DOHH2 (cell line): Measurements from ENCODE around the gene F5.

ENCODE experiments used
- H3F3A ChIP-seq: fragments of 200-600 bp; sonication (generic), shearing (Covaris generic); 2 replicates; pipeline ENCODE4 v1.6.0; 2016; ENCODE audit warnings: antibody characterized with exemption, mild to moderate bottlenecking; ENCODE audit not compliant: control insufficient read depth, insufficient read depth
- H3K27ac ChIP-seq: fragments of 200-600 bp; sonication (generic); 2 replicates; pipeline ENCODE4 v1.5.1; 2014; ENCODE audit warnings: low read depth, mild to moderate bottlenecking, low read length, moderate library complexity
- H3K27me3 ChIP-seq: fragments of 200-600 bp; sonication (generic); 2 replicates; pipeline ENCODE4 v1.6.1; 2014; ENCODE audit warnings: mild to moderate bottlenecking, low read length, mixed read lengths; ENCODE audit not compliant: control insufficient read depth
- H3K36me3 ChIP-seq: fragments of 200-600 bp; sonication (generic); 2 replicates; pipeline ENCODE4 v1.6.1; 2014; ENCODE audit warnings: mild to moderate bottlenecking, low read length, moderate library complexity, mixed read lengths; ENCODE audit not compliant: control insufficient read depth
- H3K4me1 ChIP-seq: fragments of 200-600 bp; sonication (generic); 2 replicates; pipeline ENCODE4 v1.6.1; 2014; ENCODE audit warnings: mild to moderate bottlenecking, low read length, mixed read lengths; ENCODE audit not compliant: control insufficient read depth
- H3K4me2 ChIP-seq: fragments of 200-600 bp; sonication (generic); 2 replicates; pipeline ENCODE4 v1.6.0; 2014; ENCODE audit warnings: mild to moderate bottlenecking, low read length, moderate library complexity
- H3K4me3 ChIP-seq: fragments of 200-600 bp; sonication (generic); 2 replicates; pipeline ENCODE4 v1.5.1; 2014; ENCODE audit warnings: mild to moderate bottlenecking, low read length, mixed read lengths
- H3K79me2 ChIP-seq: fragments of 200-600 bp; sonication (generic); 2 replicates; pipeline ENCODE4 v1.6.1; 2014; ENCODE audit warnings: mild to moderate bottlenecking, low read length, mixed read lengths; ENCODE audit not compliant: control insufficient read depth
- H3K9me2 ChIP-seq: fragments of 200-600 bp; sonication (generic); replicated peaks from 2 replicates; pipeline ENCODE4 v1.6.1; 2014; ENCODE audit warnings: mild to moderate bottlenecking, low read length, mixed read lengths; ENCODE audit not compliant: control insufficient read depth
- H3K9me3 ChIP-seq: fragments of 200-600 bp; sonication (generic); 2 replicates; pipeline ENCODE4 v1.6.1; 2014; ENCODE audit warnings: antibody characterized with exemption, low read length, mixed read lengths; ENCODE audit not compliant: control insufficient read depth, insufficient read depth
- H4K20me1 ChIP-seq: fragments of 200-600 bp; sonication (generic); 2 replicates; pipeline ENCODE4 v1.6.0; 2014; ENCODE audit warnings: low read depth, mild to moderate bottlenecking, antibody characterized with exemption, low read length, moderate library complexity; ENCODE audit not compliant: control insufficient read depth, insufficient read depth
- EZH2phosphoT487 ChIP-seq: fragments of 200-600 bp; sonication (generic); IDR thresholded peaks from 2 replicates; pipeline ENCODE4 v1.6.1; 2017; ENCODE audit warnings: borderline replicate concordance, mild to moderate bottlenecking, antibody characterized with exemption, low read length, moderate library complexity, mixed read lengths
- TF ChIP-seq, protein P1 (sequence below): fragments of 200-600 bp; sonication (generic); IDR thresholded peaks from one replicate; pipeline ENCODE4 v1.5.1; 2014; ENCODE audit warnings: antibody characterized with exemption, mild to moderate bottlenecking, low read depth, low read length; ENCODE audit not compliant: poor library complexity, severe bottlenecking

Gene F5

DNA sequence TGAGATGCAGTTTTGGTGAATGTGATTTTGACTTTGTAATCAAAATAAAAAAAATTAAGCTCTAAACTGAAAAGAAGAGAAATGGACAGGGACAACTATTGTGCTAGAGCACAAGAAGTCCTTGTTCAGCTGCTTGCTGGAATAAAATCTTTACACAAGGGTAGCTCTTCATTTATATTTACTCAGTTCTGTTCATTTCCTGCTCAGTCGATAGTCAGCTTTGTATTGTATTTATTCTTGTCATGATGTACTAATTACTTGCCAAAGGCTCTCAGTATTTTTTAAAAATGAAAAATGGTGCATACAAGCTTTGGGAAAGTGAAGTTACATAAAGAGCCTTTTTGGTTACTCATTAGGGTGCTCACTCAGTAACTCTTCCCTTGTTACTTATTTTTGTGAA lies 17.8 kb downstream of the F5 start:
- Histone ChIP-seq H4K20me1 (no peaks in the 10 kb centered on the region), H3K27ac (no peak overlapping the region), H3K27me3 (peaks cover 20% of the 10 kb centered on the region), H3K4me1 (no peaks in the 10 kb centered on the region), H3K79me2 (no peaks in the 10 kb centered on the region), H3K9me3 (no peaks in the 10 kb centered on the region), H3K4me2 (no peak overlapping the region), H3K9me2 (no peaks in the 10 kb centered on the region), H3K4me3 (no peak overlapping the region), H3F3A (no peaks in the 10 kb centered on the region), H3K36me3 (no peaks in the 10 kb centered on the region)
- TF ChIP-seq, protein P1, sequence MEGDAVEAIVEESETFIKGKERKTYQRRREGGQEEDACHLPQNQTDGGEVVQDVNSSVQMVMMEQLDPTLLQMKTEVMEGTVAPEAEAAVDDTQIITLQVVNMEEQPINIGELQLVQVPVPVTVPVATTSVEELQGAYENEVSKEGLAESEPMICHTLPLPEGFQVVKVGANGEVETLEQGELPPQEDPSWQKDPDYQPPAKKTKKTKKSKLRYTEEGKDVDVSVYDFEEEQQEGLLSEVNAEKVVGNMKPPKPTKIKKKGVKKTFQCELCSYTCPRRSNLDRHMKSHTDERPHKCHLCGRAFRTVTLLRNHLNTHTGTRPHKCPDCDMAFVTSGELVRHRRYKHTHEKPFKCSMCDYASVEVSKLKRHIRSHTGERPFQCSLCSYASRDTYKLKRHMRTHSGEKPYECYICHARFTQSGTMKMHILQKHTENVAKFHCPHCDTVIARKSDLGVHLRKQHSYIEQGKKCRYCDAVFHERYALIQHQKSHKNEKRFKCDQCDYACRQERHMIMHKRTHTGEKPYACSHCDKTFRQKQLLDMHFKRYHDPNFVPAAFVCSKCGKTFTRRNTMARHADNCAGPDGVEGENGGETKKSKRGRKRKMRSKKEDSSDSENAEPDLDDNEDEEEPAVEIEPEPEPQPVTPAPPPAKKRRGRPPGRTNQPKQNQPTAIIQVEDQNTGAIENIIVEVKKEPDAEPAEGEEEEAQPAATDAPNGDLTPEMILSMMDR = no peak
- no peak for TF ChIP-seq EZH2phosphoT487

DNA sequence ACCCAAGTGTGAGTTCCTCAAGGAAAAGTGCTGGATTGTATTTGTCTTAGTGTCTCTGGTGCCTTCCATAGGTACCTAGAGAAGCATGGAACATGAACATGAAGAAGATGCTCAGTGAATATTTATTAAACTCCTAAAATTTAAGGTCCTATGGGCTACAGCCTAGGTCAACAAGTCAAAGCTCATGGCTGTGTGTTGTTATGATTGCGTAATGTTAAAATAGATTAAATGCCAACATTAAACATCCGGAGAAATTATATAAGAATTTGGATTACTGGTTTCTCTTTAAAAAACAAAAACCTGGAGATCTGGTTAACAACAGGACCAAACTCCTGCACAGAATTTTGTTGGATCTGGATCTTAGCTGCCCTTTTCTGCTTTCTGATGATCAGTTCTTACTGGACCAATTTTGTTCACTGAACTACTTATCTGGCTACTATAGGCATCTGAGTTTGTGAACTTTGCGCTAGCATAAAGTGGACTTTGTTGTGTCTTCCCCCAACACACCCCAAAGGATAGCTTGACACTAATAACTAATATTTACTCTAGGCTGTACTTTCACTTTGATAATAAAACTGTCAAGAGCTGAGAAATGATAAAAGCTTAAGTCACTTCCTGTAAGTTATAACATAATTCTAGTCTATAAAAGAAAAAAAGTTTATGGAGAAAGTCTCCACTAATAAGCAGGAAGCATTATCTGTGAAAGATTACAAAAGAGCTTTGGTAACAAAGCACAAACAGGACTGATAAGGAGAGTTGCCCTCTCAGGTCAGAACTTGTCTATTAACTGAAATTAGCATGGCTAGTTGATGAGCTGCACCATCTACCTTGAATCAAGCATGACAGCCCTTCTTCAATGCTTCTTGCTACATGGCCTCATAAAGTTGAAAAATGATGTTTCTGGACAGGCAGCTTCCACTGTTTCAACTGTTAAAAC lies 20.7 kb downstream of the F5 start:
- no peak overlapping the region for H3K4me3 ChIP-seq
- TF ChIP-seq EZH2phosphoT487 = no peak
- TF ChIP-seq, protein P1 = no peak
- no peak overlapping the region for H3K27ac ChIP-seq
- no peaks in the 10 kb centered on the region for H3K36me3 ChIP-seq
- H3K4me1 ChIP-seq = no peaks in the 10 kb centered on the region
- H3F3A ChIP-seq = no peaks in the 10 kb centered on the region
- no peaks in the 10 kb centered on the region for H4K20me1 ChIP-seq
- no peaks in the 10 kb centered on the region for H3K79me2 ChIP-seq
- H3K27me3 ChIP-seq = peaks cover 24% of the 10 kb centered on the region
- H3K9me3 ChIP-seq = no peaks in the 10 kb centered on the region
- no peak overlapping the region for H3K4me2 ChIP-seq
- H3K9me2 ChIP-seq = no peaks in the 10 kb centered on the region

DNA sequence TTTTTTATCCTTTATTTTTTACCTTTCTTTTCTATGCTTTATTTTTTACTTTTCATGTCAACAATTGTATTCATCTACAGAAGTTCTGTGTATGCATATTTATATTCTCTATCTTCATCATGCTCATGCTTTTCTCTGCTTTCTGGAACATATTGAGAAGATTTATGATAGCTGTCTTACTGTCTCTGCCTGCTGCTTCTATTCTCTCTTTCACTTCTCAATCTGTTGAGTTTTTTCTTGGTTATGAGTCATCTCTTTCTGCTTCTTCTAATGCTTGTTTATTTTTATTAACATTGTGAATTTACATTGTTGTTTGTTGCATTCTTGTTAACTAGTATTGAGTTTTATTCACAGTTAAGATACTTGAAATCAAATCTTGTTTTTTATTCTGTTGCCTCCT lies 22.6 kb downstream of the F5 start:
- H3K27ac ChIP-seq = no peak overlapping the region
- 0 out of 2 replicates have a peak, but pooled peaks cover 16% of the 10 kb centered on the region for H3K27me3 ChIP-seq
- H3F3A ChIP-seq = no peaks in the 10 kb centered on the region
- no peaks in the 10 kb centered on the region for H3K79me2 ChIP-seq
- H3K4me3 ChIP-seq = no peak overlapping the region
- no peaks in the 10 kb centered on the region for H3K4me1 ChIP-seq
- H3K9me2 ChIP-seq = no peaks in the 10 kb centered on the region
- H4K20me1 ChIP-seq = no peaks in the 10 kb centered on the region
- H3K9me3 ChIP-seq = no peaks in the 10 kb centered on the region
- no peak overlapping the region for H3K4me2 ChIP-seq
- H3K36me3 ChIP-seq = no peaks in the 10 kb centered on the region
- no peak for TF ChIP-seq EZH2phosphoT487
- TF ChIP-seq, protein P1 = no peak
